ENCODE results near the gene TMEM205. TPM values are rescaled to one million over a fixed set of nuclear protein-coding genes. Genes with fewer than 3 reads are reported as not detected.

The TMEM205 gene
- total and polyA plus RNA-seq, 2 of the 8 experiments (the other 6 are each of a cell fraction or from before 2014, with no cell fraction given) = 73.5 to 423 TPM

GRCh38 chr19:11361771-11362731, 16.0 kb upstream of the TMEM205 start:
- Histone ChIP-seq H3K79me1 (ENCODE audit: low read depth, low read length) (no peaks in the 10 kb centered on the region), H3K4me2 (ENCODE audit: insufficient read depth in 1 of 2, low read depth in 2 of 2, low read length in 2 of 2) (peak overlapping the region; percentile 92 to 96), H3K23me2 (ENCODE audit: low read depth, low read length) (peaks cover 10% of the 10 kb centered on the region; the same call in 1 of the 2 replicates), H3K4ac (replicated peaks; ENCODE audit: insufficient read length, low read depth, low read length) (no peak overlapping the region), H3K9ac (replicated peaks in 1 of 4; ENCODE audit: extremely low read depth in 1 of 4, low read depth in 3 of 4, low read length in 3 of 4) (0 out of 7 replicates have a peak overlapping the region, but pooled peaks of 1 of the 4 experiments have one; percentile 13), H3K9me3 (ENCODE audit: insufficient read depth in 2 of 2, low read depth in 1 of 2, low read length in 1 of 2) (no peaks in the 10 kb centered on the region), H3K4me3 (ENCODE audit: extremely low read depth in 1 of 4, insufficient read depth in 2 of 4, low read depth in 3 of 4, low read length in 4 of 4) (peak overlapping the region; percentile 46 to 62 (median 56)), H2BK120ac (replicated peaks; ENCODE audit: low read depth, low read length) (no peak overlapping the region), H3K23ac (ENCODE audit: insufficient read length) (no peak overlapping the region), H3K4me1 (replicated peaks in 1 of 4; ENCODE audit: control insufficient read depth in 3 of 4, insufficient read depth in 4 of 4, low read length in 3 of 4) (peaks cover 0 to 7% (median 5%) of the 10 kb centered on the region in 4 experiments), H3K18ac (ENCODE audit: extremely low read depth, low read length) (peak overlapping the region; percentile 60), H3K56ac (replicated peaks; ENCODE audit: insufficient read length, low read depth, low read length) (no peak overlapping the region), H4K5ac (ENCODE audit: insufficient read length, low read depth, low read length) (no peak overlapping the region), H2BK15ac (ENCODE audit: low read length) (peak overlapping the region; percentile 61; the same call in 1 of the 2 replicates), H2BK12ac (ENCODE audit: low read depth, low read length) (peak overlapping the region; percentile 84), H2AK5ac (ENCODE audit: low read depth, low read length) (no peak overlapping the region), H3K14ac (ENCODE audit: insufficient read length) (no peak overlapping the region), H2AFZ (ENCODE audit: low read length) (0 out of 2 replicates have a peak overlapping the region, but pooled peaks have one; percentile 43), H3K27me3 (replicated peaks in 1 of 4; ENCODE audit: control insufficient read depth in 3 of 4, extremely low read depth in 1 of 4, insufficient read depth in 3 of 4, low read length in 3 of 4) (peaks cover 0 to 4% (median 2%) of the 10 kb centered on the region in 4 experiments; a peak in 3 of 7 replicates), H4K8ac (ENCODE audit: extremely low read depth, insufficient read depth, low read length) (peak overlapping the region; percentile 54; the same call in 1 of the 2 replicates), H2BK20ac (ENCODE audit: low read length) (0 out of 2 replicates have a peak overlapping the region, but pooled peaks have one; percentile 10), H3K79me2 (ENCODE audit: control insufficient read depth in 1 of 2, insufficient read depth in 2 of 2, low read length in 2 of 2) (no peaks in the 10 kb centered on the region), H3K27ac (ENCODE audit: low read depth, low read length) (no peak overlapping the region), H3K36me3 (ENCODE audit: control insufficient read depth in 2 of 4, insufficient read depth in 4 of 4, low read length in 3 of 4) (no peaks in the 10 kb centered on the region), H4K20me1 (replicated peaks in 1 of 2; ENCODE audit: control insufficient read depth in 1 of 2, insufficient read depth in 2 of 2, low read length in 2 of 2) (no peaks in the 10 kb centered on the region), H4K91ac (replicated peaks; ENCODE audit: insufficient read length, low read length) (no peak overlapping the region), H2BK5ac (ENCODE audit: low read depth, low read length) (no peak overlapping the region)
- WGBS, 2 experiments (ENCODE audit: extremely low coverage in 1 of 2, insufficient coverage in 1 of 2, insufficient read length in 1 of 2, insufficient replicate concordance in 2 of 2, low coverage in 1 of 2, low lambda C conversion rate in 2 of 2, missing lambda C conversion rate in 1 of 2) = 41% methylated on average over 35 of the region's 35 CpGs; no CpG with 5 or more reads in 1 of the 2 experiments
- FAIRE-seq = no peak
- ChIA-PET CTCF (ENCODE audit: partially characterized antibody) (interaction anchor here (1.1 to 2.8 kb wide), 9 partner anchors 13 to 120 kb away, joined by 3 to 26 read pairs (median 4); partner anchors contain the start of genes CCDC159, ODAD3, PRKCSH and SWSAP1), POLR2A (ENCODE audit: partially characterized antibody) (interaction anchor here (0.5 to 3.1 kb wide), 14 partner anchors 10 to 273 kb away, joined by 3 to 34 read pairs (median 4); partner anchors contain the start of genes EPOR, LDLR, RGL3 and SWSAP1)
- DNase-seq (ENCODE audit: low read depth in 1 of 2, low spot score in 2 of 2) = no peak
- TF ChIP-seq KDM4A (IDR thresholded peaks at IDR 0.05; ENCODE audit: low read depth, low read length, severe bottlenecking) (peak; percentile 7), HDAC2 (IDR thresholded peaks at IDR 0.05; ENCODE audit: borderline replicate concordance in 1 of 2, low read depth in 2 of 2, low read length in 2 of 2) (no peak), SAP30 (IDR thresholded peaks at IDR 0.05; ENCODE audit: insufficient read depth, insufficient replicate concordance, low read length) (peak; percentile 45), EZH2 (IDR thresholded peaks at IDR 0.05; ENCODE audit: low read depth, low read length, severe bottlenecking) (no peak), JUND (IDR thresholded peaks at IDR 0.05; ENCODE audit: low read length) (no peak), MAX (IDR thresholded peaks at IDR 0.05) (peak; percentile 11; the same call in 1 of the 2 replicates), E2F6 (IDR thresholded peaks at IDR 0.05) (no peak)
